Stimulated activated CD4-positive, alpha-beta T cell treated with anti-CD3 and anti-CD28 coated beads, Interleukin-1b, Interleukin-23, amount 100 ng/mL, for 48 hours (primary cell): Measurements from ENCODE around the gene ETV6.

Experiments
- DNase-seq: peaks from one replicate; pipeline ENCODE4 v3.0.0-alpha.2; 2020

Gene ETV6

GRCh38 chr12:11722578-11723138, 73.2 kb downstream of the ETV6 start:
- DNase-seq, result no peak

GRCh38 chr12:11723993-11724392, 74.5 kb downstream of the ETV6 start:
- DNase-seq, result no peak

GRCh38 chr12:11724888-11725311, 75.4 kb downstream of the ETV6 start:
- no peak for DNase-seq

GRCh38 chr12:11725686-11726085, 76.2 kb downstream of the ETV6 start:
- DNase-seq, result no peak

GRCh38 chr12:11726659-11727058, 77.2 kb downstream of the ETV6 start:
- DNase-seq, result no peak

GRCh38 chr12:11727133-11727664, 77.7 kb downstream of the ETV6 start:
- DNase-seq, result peak; percentile 73

- DNase-seq, result no peak
Measured at GRCh38 chr12:11728154-11728755, 78.8 kb downstream of the ETV6 start.

GRCh38 chr12:11729008-11729407, 79.5 kb downstream of the ETV6 start:
- DNase-seq, result no peak

GRCh38 chr12:11729439-11730150, 80.1 kb downstream of the ETV6 start:
- no peak for DNase-seq

- DNase-seq, result no peak
Measured at GRCh38 chr12:11730299-11731041, 81.0 kb downstream of the ETV6 start.

- no peak for DNase-seq
Measured at GRCh38 chr12:11731042-11731357, 81.5 kb downstream of the ETV6 start.

- no peak for DNase-seq
Measured at GRCh38 chr12:11731455-11731854, 82.0 kb downstream of the ETV6 start.

- DNase-seq, result no peak
Measured at GRCh38 chr12:11732023-11732422, 82.5 kb downstream of the ETV6 start.

GRCh38 chr12:11732715-11733114, 83.2 kb downstream of the ETV6 start:
- DNase-seq, result no peak

- no peak for DNase-seq
Measured at GRCh38 chr12:11734580-11735180, 85.2 kb downstream of the ETV6 start.

- no peak for DNase-seq
Measured at GRCh38 chr12:11738450-11738849, 89.0 kb downstream of the ETV6 start.

- no peak for DNase-seq
Measured at GRCh38 chr12:11739980-11740577, 90.6 kb downstream of the ETV6 start.

GRCh38 chr12:11741434-11742092, 92.1 kb downstream of the ETV6 start:
- no peak for DNase-seq

- no peak for DNase-seq
Measured at GRCh38 chr12:11743423-11744409, 94.2 kb downstream of the ETV6 start.

- DNase-seq, result no peak
Measured at GRCh38 chr12:11744410-11744801, 94.9 kb downstream of the ETV6 start.

GRCh38 chr12:11745113-11745512, 95.6 kb downstream of the ETV6 start:
- no peak for DNase-seq
